Ammon's horn (tissue), 1 donor: ENCODE results near the gene HIVEP3.

Experiments used
- DNase-seq: peaks from one replicate; pipeline ENCODE4 v3.0.0-alpha.2; 2016; ENCODE audit warnings: low spot score

HIVEP3 gene

DNA sequence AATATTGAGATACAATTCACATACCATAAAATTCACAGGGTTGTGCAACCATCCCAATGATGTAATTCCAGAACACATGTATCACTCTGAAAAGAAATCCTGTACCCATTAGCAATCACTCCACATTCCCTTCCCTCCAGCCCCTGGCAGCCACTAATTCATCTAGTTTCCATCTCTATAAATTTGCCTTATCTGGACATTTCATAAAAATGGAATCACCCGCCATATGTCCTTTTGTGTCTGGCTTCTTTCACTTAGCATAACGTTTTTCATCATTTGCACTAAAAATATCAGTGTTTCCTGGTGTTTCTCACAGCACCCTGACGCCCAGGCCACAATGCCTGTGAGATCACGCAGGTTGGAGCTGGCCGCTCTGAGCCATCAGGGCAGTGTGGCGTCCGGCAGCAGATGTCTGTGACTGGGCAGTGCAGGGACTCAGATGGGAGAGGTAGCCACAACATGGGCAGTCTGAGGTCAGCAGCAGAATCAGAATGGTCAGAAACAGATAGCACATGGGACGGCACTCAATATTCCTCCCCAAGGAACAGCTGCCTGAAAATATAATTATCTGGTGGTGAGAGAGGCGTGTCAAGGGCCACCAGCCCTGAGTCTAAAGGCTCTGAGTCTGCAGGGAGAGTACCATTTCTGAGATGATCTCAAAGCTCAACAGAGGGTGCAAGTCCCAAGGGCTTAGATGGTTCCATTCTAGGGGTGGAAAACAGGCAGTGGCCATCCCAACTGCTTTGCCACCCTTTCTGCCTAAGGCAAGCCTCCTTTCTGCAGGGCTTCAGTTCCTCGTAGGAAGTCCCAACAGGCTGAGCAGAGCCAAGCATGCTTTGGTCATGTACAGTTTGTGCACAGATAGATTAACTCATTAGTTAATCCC is 304.8 kb downstream of the HIVEP3 start:
- DNase-seq: no peak

- no peak for DNase-seq
Measured at GRCh38 chr1:41612953-41613352, 305.8 kb downstream of the HIVEP3 start.

GRCh38 chr1:41611932-41612450 is 306.7 kb downstream of the HIVEP3 start:
- DNase-seq: no peak

GRCh38 chr1:41611068-41611931 is 307.4 kb downstream of the HIVEP3 start:
- DNase-seq: no peak

DNA sequence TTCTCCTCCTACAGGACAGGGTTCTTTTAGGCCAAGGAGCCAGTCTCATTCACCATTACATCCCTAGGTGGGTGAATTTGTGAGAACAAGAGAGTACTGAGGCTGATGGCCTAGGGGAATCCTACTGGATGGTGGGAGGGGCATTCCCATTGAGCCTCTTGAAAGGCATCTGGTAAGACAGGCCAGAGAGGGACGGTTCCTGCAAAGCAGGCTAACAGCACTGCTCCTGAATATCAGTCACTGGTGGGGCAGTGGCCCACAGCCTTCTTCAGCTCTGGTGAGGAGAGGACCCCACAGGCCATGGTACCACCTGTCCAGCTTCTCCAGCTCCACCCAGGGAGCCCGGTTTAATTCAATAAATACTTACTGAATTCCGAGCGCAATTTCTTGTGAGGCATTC is 308.4 kb downstream of the HIVEP3 start:
- no peak for DNase-seq

GRCh38 chr1:41609166-41609883 is 309.4 kb downstream of the HIVEP3 start:
- no peak for DNase-seq

DNA sequence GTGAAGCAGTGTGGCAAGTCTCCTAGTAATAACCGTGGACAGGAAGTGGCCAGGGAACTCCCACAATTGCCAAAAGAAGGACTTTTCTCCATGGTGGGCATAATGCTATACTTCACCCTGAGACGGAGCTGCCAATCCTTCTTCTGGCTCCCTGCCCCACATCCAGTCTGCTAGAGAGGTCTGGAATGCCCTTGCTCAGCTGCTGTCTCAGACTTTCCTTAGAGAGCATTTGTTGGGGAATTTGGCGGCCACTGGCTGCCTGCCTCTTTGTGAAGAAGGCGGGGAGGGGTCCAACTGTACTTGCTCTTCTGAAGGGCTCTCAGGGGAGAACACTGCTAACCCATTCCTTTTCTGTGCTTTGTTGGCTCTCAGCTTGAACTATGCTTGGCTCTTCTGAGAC is 310.5 kb downstream of the HIVEP3 start:
- peak; percentile 30 for DNase-seq

DNA sequence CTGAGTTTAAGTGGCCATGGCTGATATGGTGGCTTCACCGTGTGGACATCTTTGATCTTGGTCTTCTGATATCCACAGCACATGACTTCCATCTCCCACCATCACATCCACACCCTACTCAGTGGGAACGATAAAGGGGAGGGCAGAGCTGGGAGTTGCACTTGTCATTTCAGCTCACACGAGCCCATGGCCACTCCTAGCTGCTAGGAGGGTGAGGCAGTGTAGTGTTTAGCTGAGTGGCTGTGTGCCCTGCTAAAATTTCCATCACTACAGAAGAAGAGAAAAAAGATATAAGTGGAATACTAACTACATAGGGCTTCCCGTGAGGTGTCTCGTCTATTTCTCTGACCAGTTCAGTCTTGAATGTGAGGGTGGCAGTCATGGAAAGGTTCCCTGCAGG is 310.9 kb downstream of the HIVEP3 start:
- no peak for DNase-seq

- DNase-seq: no peak
Measured at GRCh38 chr1:41599912-41600311, 318.8 kb downstream of the HIVEP3 start.

DNA sequence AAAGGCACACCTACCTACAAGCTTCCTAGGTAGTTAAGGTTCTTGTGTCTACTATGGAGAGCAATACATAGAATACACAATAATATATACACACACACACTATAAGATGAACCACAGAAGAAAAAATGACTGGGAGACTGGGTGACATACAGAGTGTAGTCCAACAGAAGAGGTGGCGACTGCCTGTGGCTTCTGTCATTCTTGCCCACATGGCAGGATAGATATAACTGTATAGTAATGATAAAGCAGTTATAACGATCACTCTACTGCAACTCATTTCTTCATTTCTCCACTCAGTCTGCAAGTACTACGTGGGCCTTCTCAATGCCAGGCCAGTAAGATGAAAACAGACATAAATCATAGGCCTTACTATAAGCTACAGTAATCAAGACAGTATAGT is 320.4 kb downstream of the HIVEP3 start:
- no peak for DNase-seq

- DNase-seq: no peak
Measured at GRCh38 chr1:41592451-41593125, 326.1 kb downstream of the HIVEP3 start.

- no peak for DNase-seq
Measured at GRCh38 chr1:41591891-41592290, 326.8 kb downstream of the HIVEP3 start.

- no peak for DNase-seq
Measured at GRCh38 chr1:41590331-41590730, 328.4 kb downstream of the HIVEP3 start.

GRCh38 chr1:41589395-41589794 is 329.3 kb downstream of the HIVEP3 start:
- DNase-seq: no peak

DNA sequence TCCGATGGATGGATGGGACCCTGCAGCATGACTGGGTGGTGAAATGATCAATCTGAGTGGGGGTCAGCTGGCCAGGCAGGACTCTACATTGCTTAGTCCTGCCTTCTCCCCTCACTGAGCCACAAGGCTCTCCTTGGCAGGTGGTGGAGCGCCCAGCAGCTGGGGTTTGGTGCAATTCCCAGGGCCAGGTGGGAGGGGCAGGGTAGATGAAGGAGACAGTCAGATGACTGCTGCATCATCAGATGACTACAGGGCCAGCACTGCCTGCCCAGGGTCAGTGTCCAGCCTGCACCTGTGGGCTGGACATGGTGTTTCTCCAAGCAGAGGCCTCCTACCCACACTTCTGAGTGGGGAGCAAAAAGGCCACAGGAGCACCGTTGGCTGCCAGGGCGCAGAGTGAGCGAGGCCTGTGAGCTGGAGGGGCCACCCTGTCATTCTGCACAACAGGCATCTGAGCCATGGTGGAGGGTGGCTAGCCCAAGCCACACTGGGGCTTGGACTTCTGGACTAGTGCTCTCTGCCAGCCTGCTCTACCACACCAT is 330.3 kb downstream of the HIVEP3 start:
- no peak for DNase-seq

- no peak for DNase-seq
Measured at GRCh38 chr1:41587791-41588190, 330.9 kb downstream of the HIVEP3 start.

DNA sequence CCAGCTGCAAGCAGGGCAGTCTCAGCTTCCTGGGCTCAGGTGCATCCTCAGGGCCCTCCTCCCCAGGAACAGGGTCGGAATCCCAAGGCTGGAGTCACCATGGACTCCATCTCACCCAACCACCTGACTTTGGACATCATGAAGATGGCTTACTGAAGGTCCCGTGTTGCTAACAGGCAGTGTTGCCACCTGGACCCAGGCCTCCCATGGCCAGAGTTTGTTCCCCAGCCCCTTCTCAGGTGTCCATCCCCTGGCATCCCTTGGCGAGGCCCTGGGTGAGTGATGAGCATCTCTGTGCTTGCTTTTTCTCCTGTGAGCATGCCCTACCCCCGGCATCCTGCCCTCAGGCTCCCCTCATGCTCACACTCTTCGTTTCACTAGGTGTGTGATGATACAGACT is 332.5 kb downstream of the HIVEP3 start:
- no peak for DNase-seq

DNA sequence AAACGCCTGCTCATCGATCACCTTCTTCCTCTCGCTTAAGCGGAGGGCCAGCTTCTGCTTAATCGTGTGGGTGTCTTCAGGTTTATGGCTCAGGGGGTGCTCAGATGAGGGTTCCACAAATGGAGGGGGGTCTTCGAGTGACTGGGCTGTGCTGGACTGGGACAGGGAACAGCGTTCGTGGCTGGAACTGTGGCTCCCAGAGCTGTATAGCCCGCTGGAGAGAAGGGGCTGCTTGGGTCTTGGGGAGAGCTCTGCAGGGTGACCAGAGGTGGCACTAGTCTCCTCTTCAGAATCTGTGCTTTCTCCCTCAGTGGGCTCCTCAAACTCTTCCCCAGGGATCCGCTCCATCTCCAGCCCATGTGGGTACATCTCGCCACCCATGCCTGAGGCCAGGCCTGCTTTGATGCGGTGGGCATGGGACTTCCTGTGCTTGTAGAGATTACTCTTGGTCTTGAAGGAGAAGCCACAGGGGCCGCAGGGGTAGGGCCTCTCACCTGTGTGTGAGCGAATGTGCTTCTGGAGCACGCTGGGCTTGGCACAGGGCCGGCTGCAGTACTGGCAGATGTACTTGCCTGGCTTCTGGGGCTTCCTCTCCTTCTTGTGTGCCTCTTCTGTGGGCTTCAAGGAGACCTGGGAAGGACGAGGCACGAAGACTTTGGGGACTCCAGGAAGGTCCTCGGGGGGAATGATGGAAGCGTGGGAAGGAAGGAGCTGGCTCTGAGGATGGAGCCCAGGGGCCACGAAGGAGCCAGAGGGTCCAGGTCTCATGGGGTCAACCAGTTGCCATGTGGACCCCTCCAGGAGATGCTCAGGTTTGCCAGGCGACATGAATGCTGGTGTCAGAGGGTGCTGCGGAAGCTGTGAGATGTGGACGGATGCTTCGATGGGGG is 334.8 kb downstream of the HIVEP3 start:
- DNase-seq: no peak

GRCh38 chr1:41582851-41583657 is 335.7 kb downstream of the HIVEP3 start:
- no peak for DNase-seq
